ENCODE measurements around the gene UVRAG. TPM values are rescaled to one million over a fixed set of nuclear protein-coding genes. Genes with fewer than 3 reads are reported as not detected.

UVRAG gene
- total and polyA plus RNA-seq, 4 donors, result 8.7 to 53.2 (median 18.3) TPM

- no peaks in the 10 kb centered on the region for H3K9me3 ChIP-seq (ENCODE audit: control insufficient read depth in 4 of 4, insufficient read depth in 3 of 4, low read length in 3 of 4)
- no peak for ATAC-seq (ENCODE audit: insufficient read depth, low FRiP score)
Measured at GRCh38 chr11:75841739-75842138, 26.7 kb downstream of the UVRAG start.

DNA sequence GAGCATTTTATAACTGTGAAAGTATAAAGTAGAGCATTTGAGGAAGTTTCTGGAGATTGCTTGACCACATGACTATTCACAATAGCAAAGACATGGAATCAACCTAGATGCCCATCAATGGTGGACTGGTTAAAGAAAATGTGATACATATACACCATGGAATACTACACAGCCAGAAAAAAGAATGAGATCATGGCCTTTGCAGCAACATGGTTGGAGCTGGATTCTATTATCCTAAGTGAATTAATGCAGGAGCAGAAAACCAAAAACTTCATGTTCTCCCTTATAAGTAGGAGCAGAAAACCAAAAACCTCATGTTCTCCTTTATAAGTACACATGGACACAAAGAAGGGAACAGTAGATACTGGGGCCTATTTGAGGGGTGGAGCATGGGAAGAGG, 30.3 kb downstream of the UVRAG start:
- Histone ChIP-seq H3K27ac (ENCODE audit: low read depth in 1 of 2, low read length in 1 of 2) (no peak overlapping the region), H3K9me3 (ENCODE audit: control insufficient read depth in 4 of 4, insufficient read depth in 3 of 4, low read length in 3 of 4) (no peaks in the 10 kb centered on the region), H3K4me3 (no peak overlapping the region), H3K36me3 (ENCODE audit: control insufficient read depth in 4 of 4, insufficient read depth in 4 of 4, low read length in 4 of 4) (peaks cover 0 to 1% (median 0%) of the 10 kb centered on the region in 4 donors), H3K27me3 (ENCODE audit: control insufficient read depth in 3 of 3, insufficient read depth in 3 of 3, low read length in 2 of 3) (no peaks in the 10 kb centered on the region), H3K4me1 (ENCODE audit: control insufficient read depth in 5 of 5, insufficient read depth in 5 of 5, low read length in 5 of 5) (peaks cover 3 to 15% (median 13%) of the 10 kb centered on the region in 5 donors), H3K9ac (ENCODE audit: insufficient read depth in 1 of 2, low read length in 2 of 2) (no peak overlapping the region)
- DNase-seq (no peak), ATAC-seq (ENCODE audit: insufficient read depth, low FRiP score) (no peak)
- TF ChIP-seq, protein P1, sequence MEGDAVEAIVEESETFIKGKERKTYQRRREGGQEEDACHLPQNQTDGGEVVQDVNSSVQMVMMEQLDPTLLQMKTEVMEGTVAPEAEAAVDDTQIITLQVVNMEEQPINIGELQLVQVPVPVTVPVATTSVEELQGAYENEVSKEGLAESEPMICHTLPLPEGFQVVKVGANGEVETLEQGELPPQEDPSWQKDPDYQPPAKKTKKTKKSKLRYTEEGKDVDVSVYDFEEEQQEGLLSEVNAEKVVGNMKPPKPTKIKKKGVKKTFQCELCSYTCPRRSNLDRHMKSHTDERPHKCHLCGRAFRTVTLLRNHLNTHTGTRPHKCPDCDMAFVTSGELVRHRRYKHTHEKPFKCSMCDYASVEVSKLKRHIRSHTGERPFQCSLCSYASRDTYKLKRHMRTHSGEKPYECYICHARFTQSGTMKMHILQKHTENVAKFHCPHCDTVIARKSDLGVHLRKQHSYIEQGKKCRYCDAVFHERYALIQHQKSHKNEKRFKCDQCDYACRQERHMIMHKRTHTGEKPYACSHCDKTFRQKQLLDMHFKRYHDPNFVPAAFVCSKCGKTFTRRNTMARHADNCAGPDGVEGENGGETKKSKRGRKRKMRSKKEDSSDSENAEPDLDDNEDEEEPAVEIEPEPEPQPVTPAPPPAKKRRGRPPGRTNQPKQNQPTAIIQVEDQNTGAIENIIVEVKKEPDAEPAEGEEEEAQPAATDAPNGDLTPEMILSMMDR (IDR thresholded peaks at IDR 0.05; ENCODE audit: control extremely low read depth, extremely low read depth), result no peak

More at GRCh38 chr11:75841739-75842138, 26.7 kb downstream of the UVRAG start:
- no peaks in the 10 kb centered on the region for H3K36me3 ChIP-seq (ENCODE audit: control insufficient read depth in 4 of 4, insufficient read depth in 4 of 4, low read length in 4 of 4)
- peaks cover 0 to 23% (median 13%) of the 10 kb centered on the region in 5 donors for H3K4me1 ChIP-seq (ENCODE audit: control insufficient read depth in 5 of 5, insufficient read depth in 5 of 5, low read length in 5 of 5)
- H3K4me3 ChIP-seq, result no peak overlapping the region
- H3K9ac ChIP-seq (ENCODE audit: insufficient read depth in 1 of 2, low read length in 2 of 2), result no peak overlapping the region
- TF ChIP-seq, protein P1 (IDR thresholded peaks at IDR 0.05; ENCODE audit: control extremely low read depth, extremely low read depth), result no peak
- 92 to 94% methylated on average over 2 of the region's 2 CpGs for WGBS, 2 donors
- H3K27ac ChIP-seq (ENCODE audit: low read depth in 1 of 2, low read length in 1 of 2), result no peak overlapping the region
- DNase-seq, result no peak
- H3K27me3 ChIP-seq (ENCODE audit: control insufficient read depth in 3 of 3, insufficient read depth in 3 of 3, low read length in 2 of 3), result no peaks in the 10 kb centered on the region

- no peak for ATAC-seq (ENCODE audit: insufficient read depth, low FRiP score)
- DNase-seq, result no peak
- no peak overlapping the region for H3K9ac ChIP-seq (ENCODE audit: insufficient read depth in 1 of 2, low read length in 2 of 2)
- H3K36me3 ChIP-seq (ENCODE audit: control insufficient read depth in 4 of 4, insufficient read depth in 4 of 4, low read length in 4 of 4), result peaks cover 0 to 3% (median 2%) of the 10 kb centered on the region in 4 donors
- H3K4me3 ChIP-seq, result no peak overlapping the region
- TF ChIP-seq, protein P1 (IDR thresholded peaks at IDR 0.05; ENCODE audit: control extremely low read depth, extremely low read depth), result no peak
- peaks cover 0 to 20% (median 9%) of the 10 kb centered on the region in 5 donors for H3K4me1 ChIP-seq (ENCODE audit: control insufficient read depth in 5 of 5, insufficient read depth in 5 of 5, low read length in 5 of 5)
- no peak overlapping the region for H3K27ac ChIP-seq (ENCODE audit: low read depth in 1 of 2, low read length in 1 of 2)
- no peaks in the 10 kb centered on the region for H3K9me3 ChIP-seq (ENCODE audit: control insufficient read depth in 4 of 4, insufficient read depth in 3 of 4, low read length in 3 of 4)
- no peaks in the 10 kb centered on the region for H3K27me3 ChIP-seq (ENCODE audit: control insufficient read depth in 3 of 3, insufficient read depth in 3 of 3, low read length in 2 of 3)
Measured at GRCh38 chr11:75849894-75850293, 34.9 kb downstream of the UVRAG start.

DNA sequence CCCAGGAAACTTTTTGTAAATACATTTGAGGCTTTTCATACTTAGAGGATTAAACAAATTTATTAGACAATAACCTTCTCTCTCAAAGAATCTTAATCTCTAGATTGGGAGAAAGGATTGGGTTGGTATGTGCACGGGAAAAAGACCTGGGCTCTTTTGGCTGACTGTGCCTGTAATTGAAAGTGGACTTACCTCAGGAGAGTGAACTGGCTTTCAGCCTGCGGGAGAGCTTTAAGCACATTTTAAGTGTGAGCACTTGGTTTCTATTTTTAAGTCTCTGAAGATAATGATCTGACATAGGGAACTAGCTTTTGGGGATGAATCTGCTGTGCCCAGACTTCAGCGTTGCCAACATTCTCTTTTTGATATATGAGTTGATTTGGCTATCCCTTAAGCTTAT, 35.8 kb downstream of the UVRAG start:
- no peaks in the 10 kb centered on the region for H3K9me3 ChIP-seq (ENCODE audit: control insufficient read depth in 4 of 4, insufficient read depth in 3 of 4, low read length in 3 of 4)
- TF ChIP-seq, protein P1 (IDR thresholded peaks at IDR 0.05; ENCODE audit: control extremely low read depth, extremely low read depth), result no peak
- peaks cover 0 to 20% (median 9%) of the 10 kb centered on the region in 5 donors for H3K4me1 ChIP-seq (ENCODE audit: control insufficient read depth in 5 of 5, insufficient read depth in 5 of 5, low read length in 5 of 5)
- WGBS, 2 donors, result 12 to 14% methylated on average over 3 of the region's 3 CpGs
- H3K9ac ChIP-seq (ENCODE audit: insufficient read depth in 1 of 2, low read length in 2 of 2), result no peak overlapping the region
- H3K27ac ChIP-seq (ENCODE audit: low read depth in 1 of 2, low read length in 1 of 2), result peak overlapping the region; percentile 41 to 63
- no peaks in the 10 kb centered on the region for H3K27me3 ChIP-seq (ENCODE audit: control insufficient read depth in 3 of 3, insufficient read depth in 3 of 3, low read length in 2 of 3)
- H3K36me3 ChIP-seq (ENCODE audit: control insufficient read depth in 4 of 4, insufficient read depth in 4 of 4, low read length in 4 of 4), result peaks cover 0 to 3% (median 2%) of the 10 kb centered on the region in 4 donors
- peak in 1 of 3 donors; percentile 51 for DNase-seq
- no peak for ATAC-seq (ENCODE audit: insufficient read depth, low FRiP score)
- H3K4me3 ChIP-seq, result no peak overlapping the region

All from lung (tissue), 12 donors.